Lower leg skin (tissue), 3 donors: ENCODE results near the gene PSKH1.

Experiments
- POLR2A ChIP-seq, 2 donors: fragments of 450-650 bp; IDR thresholded peaks; one replicate each; pipeline ENCODE4 v1.6.1; 2016 to 2017; ENCODE audit warnings: antibody characterized with exemption in 2 of 2, mild to moderate bottlenecking in 1 of 2, moderate library complexity in 1 of 2
- TF ChIP-seq, protein P1 (sequence below), 3 donors: fragments of 450-650 bp; IDR thresholded peaks; one replicate each; pipeline ENCODE4 v1.5.1; 2016; ENCODE audit warnings: antibody characterized with exemption in 3 of 3, mild to moderate bottlenecking in 3 of 3, moderate library complexity in 2 of 3

- TF ChIP-seq POLR2A (IDR thresholded peaks at IDR 0.05), result no peak
- TF ChIP-seq, protein P1, sequence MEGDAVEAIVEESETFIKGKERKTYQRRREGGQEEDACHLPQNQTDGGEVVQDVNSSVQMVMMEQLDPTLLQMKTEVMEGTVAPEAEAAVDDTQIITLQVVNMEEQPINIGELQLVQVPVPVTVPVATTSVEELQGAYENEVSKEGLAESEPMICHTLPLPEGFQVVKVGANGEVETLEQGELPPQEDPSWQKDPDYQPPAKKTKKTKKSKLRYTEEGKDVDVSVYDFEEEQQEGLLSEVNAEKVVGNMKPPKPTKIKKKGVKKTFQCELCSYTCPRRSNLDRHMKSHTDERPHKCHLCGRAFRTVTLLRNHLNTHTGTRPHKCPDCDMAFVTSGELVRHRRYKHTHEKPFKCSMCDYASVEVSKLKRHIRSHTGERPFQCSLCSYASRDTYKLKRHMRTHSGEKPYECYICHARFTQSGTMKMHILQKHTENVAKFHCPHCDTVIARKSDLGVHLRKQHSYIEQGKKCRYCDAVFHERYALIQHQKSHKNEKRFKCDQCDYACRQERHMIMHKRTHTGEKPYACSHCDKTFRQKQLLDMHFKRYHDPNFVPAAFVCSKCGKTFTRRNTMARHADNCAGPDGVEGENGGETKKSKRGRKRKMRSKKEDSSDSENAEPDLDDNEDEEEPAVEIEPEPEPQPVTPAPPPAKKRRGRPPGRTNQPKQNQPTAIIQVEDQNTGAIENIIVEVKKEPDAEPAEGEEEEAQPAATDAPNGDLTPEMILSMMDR (IDR thresholded peaks at IDR 0.05), result no peak
Observed at GRCh38 chr16:67961551-67961957, 68.5 kb downstream of the PSKH1 start.
